Measurements from ENCODE around the gene SYNE1. TPM values are rescaled to one million over a fixed set of nuclear protein-coding genes. Genes with fewer than 3 reads are reported as not detected.

Gene SYNE1
- total RNA-seq, 4 donors from 2014 or later, result 29.1 to 51.5 (median 45.6) TPM

GRCh38 chr6:152221806-152222628, 415.1 kb downstream of the SYNE1 start:
- Histone ChIP-seq H3K9me3 (no peaks in the 10 kb centered on the region), H3K4me3 (no peak overlapping the region), H3K27ac (no peak overlapping the region), H3K4me1 (peaks cover 0 to 15% of the 10 kb centered on the region in 2 donors), H3K36me3 (peaks cover 0 to 64% of the 10 kb centered on the region in 2 donors), H3K27me3 (no peaks in the 10 kb centered on the region)
- intact Hi-C loops (cut with DNase I; ENCODE audit: low total_unique reads), result no loop called here
- DNase-seq (no peak), ATAC-seq (no peak)
- TF ChIP-seq CTCF (IDR thresholded peaks at IDR 0.05 in 4 of 5, conservative IDR thresholded peaks at IDR 0.05 in 1 of 5), result no peak
- in situ Hi-C loops (cut with MboI; ENCODE audit: low sequenced_read_pairs in 4 of 4), result loop anchor here in 1 of 4 donors (25.0 kb wide), 1 partner anchor 115 kb away; no protein-coding TSS in a partner anchor

DNA sequence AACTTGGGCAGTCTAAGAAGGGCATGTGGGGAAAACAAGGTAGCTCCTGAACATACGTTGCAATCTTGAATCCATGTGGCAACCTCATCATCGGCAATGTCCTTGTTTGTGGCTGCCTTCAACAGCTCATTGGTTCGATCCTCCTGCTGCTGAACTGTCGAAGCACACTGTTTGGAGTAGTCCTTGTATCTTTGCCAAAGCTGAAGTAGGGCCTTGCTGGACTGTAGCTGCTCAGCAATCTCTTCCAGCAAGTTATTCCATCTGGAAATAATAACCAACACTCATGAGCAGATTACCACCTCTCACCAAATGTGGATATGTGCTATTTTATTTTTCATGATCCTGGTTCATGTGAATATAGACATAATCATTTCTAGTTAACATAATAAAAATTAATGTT, 416.4 kb downstream of the SYNE1 start:
- Histone ChIP-seq H3K9me3 (no peaks in the 10 kb centered on the region), H3K27ac (no peak overlapping the region), H3K27me3 (no peaks in the 10 kb centered on the region), H3K36me3 (peaks cover 0 to 71% of the 10 kb centered on the region in 2 donors), H3K4me3 (no peak overlapping the region), H3K4me1 (peaks cover 0 to 6% of the 10 kb centered on the region in 2 donors)
- TF ChIP-seq CTCF (IDR thresholded peaks at IDR 0.05 in 4 of 5, conservative IDR thresholded peaks at IDR 0.05 in 1 of 5), result no peak
- no peak for TF ChIP-seq POLR2A (IDR thresholded peaks at IDR 0.05)
- intact Hi-C loops (cut with DNase I; ENCODE audit: low total_unique reads) (no loop called here), in situ Hi-C loops (cut with MboI; ENCODE audit: low sequenced_read_pairs in 4 of 4) (loop anchor here in 1 of 4 donors (25.0 kb wide), 1 partner anchor 117 kb away; no protein-coding TSS in a partner anchor)
- ATAC-seq (no peak), DNase-seq (no peak)

GRCh38 chr6:152218887-152219286, 418.3 kb downstream of the SYNE1 start:
- ATAC-seq (no peak), DNase-seq (no peak)
- H3K27ac ChIP-seq, result no peak overlapping the region
- H3K4me3 ChIP-seq, result no peak overlapping the region
- in situ Hi-C loops (cut with MboI; ENCODE audit: low sequenced_read_pairs in 4 of 4) (loop anchor here in 1 of 4 donors (25.0 kb wide), 1 partner anchor 118 kb away; no protein-coding TSS in a partner anchor), intact Hi-C loops (cut with DNase I; ENCODE audit: low total_unique reads) (no loop called here)
- H3K4me1 ChIP-seq, result no peaks in the 10 kb centered on the region
- peaks cover 0 to 78% of the 10 kb centered on the region in 2 donors for H3K36me3 ChIP-seq
- no peaks in the 10 kb centered on the region for H3K9me3 ChIP-seq
- H3K27me3 ChIP-seq, result no peaks in the 10 kb centered on the region
- TF ChIP-seq POLR2A (IDR thresholded peaks at IDR 0.05) (no peak), CTCF (IDR thresholded peaks at IDR 0.05 in 4 of 5, conservative IDR thresholded peaks at IDR 0.05 in 1 of 5) (no peak)

DNA sequence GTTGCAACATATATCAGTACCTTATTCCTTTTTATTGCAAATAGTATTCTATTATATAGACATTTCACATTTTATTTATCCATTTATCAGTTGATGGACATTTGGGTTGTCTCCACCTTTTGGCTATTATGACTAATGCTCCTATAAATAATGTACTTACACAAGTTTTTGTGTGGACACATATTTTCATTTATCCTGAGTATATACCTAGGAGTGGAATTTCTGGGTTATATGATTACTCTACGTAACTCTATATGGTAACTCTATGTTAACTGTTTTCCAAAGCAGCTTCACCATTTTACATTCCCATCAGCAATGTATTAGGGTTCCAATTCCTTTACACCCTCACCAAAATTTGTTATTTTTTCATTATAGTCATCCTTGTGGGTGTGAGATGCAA, 424.7 kb downstream of the SYNE1 start:
- in situ Hi-C loops (cut with MboI; ENCODE audit: low sequenced_read_pairs in 4 of 4), result loop anchor here in 1 of 4 donors (25.0 kb wide), 1 partner anchor 125 kb away; no protein-coding TSS in a partner anchor
- ATAC-seq (no peak), DNase-seq (no peak)
- intact Hi-C loops (cut with DNase I; ENCODE audit: low total_unique reads), result no loop called here
- H3K36me3 ChIP-seq, result peaks cover 0 to 57% of the 10 kb centered on the region in 2 donors
- H3K27me3 ChIP-seq, result no peaks in the 10 kb centered on the region
- H3K4me1 ChIP-seq, result no peaks in the 10 kb centered on the region
- H3K4me3 ChIP-seq, result no peak overlapping the region
- no peaks in the 10 kb centered on the region for H3K9me3 ChIP-seq
- no peak overlapping the region for H3K27ac ChIP-seq
- TF ChIP-seq CTCF (IDR thresholded peaks at IDR 0.05 in 4 of 5, conservative IDR thresholded peaks at IDR 0.05 in 1 of 5), result no peak
- TF ChIP-seq POLR2A (IDR thresholded peaks at IDR 0.05), result no peak
